Measurements from ENCODE around the gene PROK2.

DNA sequence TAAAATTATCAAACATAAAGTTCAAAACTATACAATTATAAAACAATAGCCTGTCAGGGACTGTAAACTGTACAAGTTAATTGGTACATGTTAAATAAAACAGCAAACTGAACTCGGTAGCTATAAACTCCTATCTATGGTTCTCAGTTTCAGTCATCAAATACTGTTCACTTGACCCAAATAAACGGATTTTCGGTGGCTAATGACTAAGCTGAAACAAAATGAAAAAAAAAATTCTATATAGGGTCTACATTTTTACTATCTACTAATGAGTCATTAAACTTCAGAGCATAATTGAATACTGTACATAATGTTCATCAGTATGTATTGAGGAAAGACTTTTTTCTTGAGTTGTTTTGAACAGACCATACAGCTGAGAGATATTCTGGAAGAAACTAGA lies 6.6 kb downstream of the PROK2 start:
- TF ChIP-seq, protein P1, sequence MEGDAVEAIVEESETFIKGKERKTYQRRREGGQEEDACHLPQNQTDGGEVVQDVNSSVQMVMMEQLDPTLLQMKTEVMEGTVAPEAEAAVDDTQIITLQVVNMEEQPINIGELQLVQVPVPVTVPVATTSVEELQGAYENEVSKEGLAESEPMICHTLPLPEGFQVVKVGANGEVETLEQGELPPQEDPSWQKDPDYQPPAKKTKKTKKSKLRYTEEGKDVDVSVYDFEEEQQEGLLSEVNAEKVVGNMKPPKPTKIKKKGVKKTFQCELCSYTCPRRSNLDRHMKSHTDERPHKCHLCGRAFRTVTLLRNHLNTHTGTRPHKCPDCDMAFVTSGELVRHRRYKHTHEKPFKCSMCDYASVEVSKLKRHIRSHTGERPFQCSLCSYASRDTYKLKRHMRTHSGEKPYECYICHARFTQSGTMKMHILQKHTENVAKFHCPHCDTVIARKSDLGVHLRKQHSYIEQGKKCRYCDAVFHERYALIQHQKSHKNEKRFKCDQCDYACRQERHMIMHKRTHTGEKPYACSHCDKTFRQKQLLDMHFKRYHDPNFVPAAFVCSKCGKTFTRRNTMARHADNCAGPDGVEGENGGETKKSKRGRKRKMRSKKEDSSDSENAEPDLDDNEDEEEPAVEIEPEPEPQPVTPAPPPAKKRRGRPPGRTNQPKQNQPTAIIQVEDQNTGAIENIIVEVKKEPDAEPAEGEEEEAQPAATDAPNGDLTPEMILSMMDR (IDR thresholded peaks at IDR 0.05) = no peak
- TF ChIP-seq EZH2phosphoT487 (IDR thresholded peaks at IDR 0.05) (no peak), EZH2 (IDR thresholded peaks at IDR 0.05) (no peak)
